Mucosa of stomach (tissue), 1 donor: ENCODE data around the gene SUMF1.

ENCODE experiments used
- H3K27me3 ChIP-seq: one replicate; pipeline ENCODE4 v1.7.0; 2013; ENCODE audit warnings: mild to moderate bottlenecking, low read length; ENCODE audit not compliant: control insufficient read depth, insufficient read depth
- H3K36me3 ChIP-seq: one replicate; pipeline ENCODE4 v1.7.0; 2013; ENCODE audit warnings: low read length; ENCODE audit not compliant: control insufficient read depth, insufficient read depth
- H3K4me1 ChIP-seq: one replicate; pipeline ENCODE4 v1.7.0; 2013; ENCODE audit warnings: mild to moderate bottlenecking, low read length; ENCODE audit not compliant: control insufficient read depth, insufficient read depth
- H3K4me3 ChIP-seq: one replicate; pipeline ENCODE4 v1.7.0; 2013; ENCODE audit warnings: low read length
- H3K9ac ChIP-seq: one replicate; pipeline ENCODE4 v1.7.0; 2013; ENCODE audit warnings: mild to moderate bottlenecking, low read length, moderate library complexity
- H3K9me3 ChIP-seq: one replicate; pipeline ENCODE4 v1.7.0; 2013; ENCODE audit warnings: mild to moderate bottlenecking, low read length, moderate library complexity; ENCODE audit not compliant: control insufficient read depth
- donor health status: Pancreatic carcinoma.

The SUMF1 gene

DNA sequence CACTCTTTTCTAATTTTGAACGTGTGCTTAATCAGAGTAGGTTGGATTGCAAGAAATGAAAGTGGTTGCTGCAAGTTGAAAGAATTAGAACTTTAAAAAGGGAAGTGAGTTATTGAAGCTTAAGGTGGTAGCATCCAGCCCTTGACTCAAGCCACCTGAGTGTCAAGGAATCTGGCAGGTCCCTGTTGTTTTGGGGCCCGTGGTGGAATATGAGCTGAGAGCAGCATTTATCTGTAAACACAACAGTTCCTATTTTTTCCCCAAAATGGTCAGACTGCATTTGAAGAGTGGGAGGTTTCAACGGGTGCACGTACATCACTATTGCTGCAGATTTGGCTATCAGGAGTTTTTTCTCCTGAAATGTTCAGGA, 27.8 kb upstream of the SUMF1 start:
- Histone ChIP-seq H3K4me1 (peaks cover 21% of the 10 kb centered on the region), H3K4me3 (peak overlapping the region; percentile 77), H3K27me3 (no peaks in the 10 kb centered on the region), H3K9ac (peak overlapping the region; percentile 75), H3K36me3 (no peaks in the 10 kb centered on the region), H3K9me3 (no peaks in the 10 kb centered on the region)

DNA sequence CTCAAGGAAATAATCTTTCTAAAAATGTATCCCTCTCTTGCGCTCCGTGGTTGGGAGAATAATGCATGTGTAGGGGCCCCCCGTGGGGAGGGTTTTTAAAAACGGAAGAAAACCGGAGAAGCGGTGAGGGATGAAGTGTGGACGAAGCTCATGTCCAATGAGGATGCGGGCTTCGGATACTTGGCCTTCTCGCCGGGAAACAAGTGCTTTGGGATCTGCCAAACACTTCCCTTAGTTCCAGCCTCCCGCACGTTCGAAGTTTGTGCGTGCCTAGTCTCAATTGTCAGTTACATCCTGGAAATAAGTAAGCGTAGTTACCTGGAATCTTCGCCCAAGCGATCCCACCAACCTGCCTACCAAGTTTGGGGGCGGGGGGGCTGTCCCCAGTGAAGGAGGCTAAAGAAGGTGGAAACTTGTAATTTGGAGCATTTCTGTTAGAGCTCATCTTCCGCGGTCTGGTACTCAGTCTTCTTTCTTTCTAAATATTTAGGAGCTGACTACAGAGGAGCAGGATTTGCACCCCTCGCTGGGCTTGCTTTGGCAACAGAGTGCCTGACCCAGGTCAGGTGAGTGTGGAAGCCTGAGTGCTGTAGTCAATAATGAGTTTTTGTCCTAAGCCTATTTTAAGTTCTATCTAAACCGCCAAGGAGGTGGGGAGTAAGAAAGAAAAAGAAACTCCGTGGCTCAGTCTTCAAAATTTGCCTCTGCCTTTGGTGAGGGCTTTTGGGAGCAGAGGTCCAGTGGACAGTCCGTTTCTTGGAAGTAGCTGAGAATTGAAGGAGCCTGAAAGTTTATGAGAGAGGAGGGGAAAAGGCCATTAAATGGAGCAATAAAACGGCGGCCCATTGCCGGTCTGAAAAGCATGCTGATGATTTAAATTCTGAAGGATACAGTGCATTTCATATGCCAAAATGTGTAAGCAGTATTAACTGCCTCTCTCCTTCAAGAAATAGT, 27.1 kb upstream of the SUMF1 start:
- Histone ChIP-seq H3K9me3 (no peaks in the 10 kb centered on the region), H3K4me1 (peaks cover 21% of the 10 kb centered on the region), H3K4me3 (peak overlapping the region; percentile 77), H3K36me3 (no peaks in the 10 kb centered on the region), H3K9ac (peak overlapping the region; percentile 75), H3K27me3 (no peaks in the 10 kb centered on the region)

DNA sequence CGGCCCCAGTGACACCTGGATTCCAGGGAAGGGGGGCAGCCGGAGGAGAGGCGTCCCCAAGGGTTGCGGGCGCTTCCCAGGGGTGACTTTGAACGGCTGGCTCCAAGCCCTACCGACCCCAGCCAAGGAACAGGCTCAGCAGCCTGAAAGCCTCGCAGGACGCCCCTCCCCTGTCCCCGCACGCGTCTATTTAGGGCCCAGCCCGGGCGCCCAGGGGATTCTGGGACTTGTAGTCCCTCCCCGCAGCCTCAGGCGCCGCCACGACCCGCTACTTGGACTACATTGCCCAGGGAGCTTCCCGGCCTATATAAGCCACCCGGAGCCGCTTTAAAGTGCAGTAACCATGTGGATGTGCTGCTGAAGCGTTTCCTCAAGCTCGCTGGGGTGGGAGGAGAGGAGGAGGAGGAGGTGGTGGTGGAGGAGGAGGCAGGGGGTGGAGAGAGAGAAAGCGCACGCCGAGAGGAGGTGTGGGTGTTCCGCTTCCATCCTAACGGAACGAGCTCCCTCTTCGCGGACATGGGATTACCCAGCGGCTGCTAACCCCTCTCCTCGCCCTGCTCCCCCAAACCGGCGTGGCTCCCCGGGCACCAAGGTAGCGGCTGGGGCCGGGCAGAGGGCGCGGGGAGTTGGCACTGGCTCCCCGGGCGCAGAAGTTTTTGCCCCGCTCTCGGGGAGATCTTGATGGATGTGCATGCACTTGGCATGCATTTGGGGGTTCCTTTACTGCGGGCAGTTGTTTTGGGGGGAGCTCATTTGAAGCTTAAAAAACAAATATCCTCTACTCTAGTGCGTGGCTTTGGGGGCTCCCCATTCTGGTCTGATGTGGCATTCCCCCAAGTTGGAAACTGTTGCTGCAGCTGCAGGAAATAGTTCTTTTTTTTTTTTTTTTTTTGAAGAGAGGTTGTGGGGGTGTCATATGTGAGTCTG, 26.2 kb upstream of the SUMF1 start, which contains the start of gene ITPR1:
ITPR1 (plus strand) TSS at position 335 of the 927 bp plus-strand sequence. CDS start 23,144 bp downstream, outside the sequence.
- peaks cover 21% of the 10 kb centered on the region for H3K4me1 ChIP-seq
- H3K9me3 ChIP-seq = no peaks in the 10 kb centered on the region

DNA sequence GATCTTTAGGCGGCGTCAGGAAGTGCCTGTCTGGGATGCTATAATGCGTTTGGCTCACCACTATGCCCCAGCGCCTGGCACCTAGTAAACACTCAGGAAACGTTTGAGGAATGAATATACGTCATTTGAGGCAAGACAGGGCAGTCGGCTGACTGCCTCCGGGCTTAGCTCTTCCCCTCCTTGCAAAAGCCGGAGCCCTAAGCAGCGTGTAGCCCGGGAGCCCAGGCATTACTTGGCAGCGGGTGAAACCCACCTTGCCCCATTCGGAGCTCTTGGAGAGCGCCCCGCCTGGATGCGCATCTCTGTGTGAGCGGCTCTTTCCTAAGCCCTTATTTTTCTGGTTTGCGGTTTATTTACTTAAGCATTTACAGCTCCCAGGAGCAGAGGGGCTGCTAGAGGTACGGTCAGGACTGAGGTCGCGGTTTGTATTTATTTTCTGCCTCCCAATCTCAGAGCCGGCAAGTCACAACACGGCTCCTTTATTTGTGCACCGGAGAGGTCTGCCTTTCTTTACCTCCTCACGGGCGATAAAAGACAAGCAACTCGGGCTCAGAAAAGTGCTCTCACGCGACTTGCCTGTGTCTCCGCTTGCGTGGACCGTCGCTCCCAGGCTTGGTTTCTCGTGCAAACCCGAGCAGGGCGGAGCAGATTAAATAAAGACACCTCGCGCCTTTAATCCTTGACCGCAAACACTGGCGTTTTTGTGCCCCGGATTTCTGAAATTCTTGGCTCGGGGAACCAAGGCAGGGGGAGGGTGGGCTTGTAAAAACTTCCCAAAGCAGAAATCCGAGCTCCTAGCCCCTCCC, 25.3 kb upstream of the SUMF1 start:
- Histone ChIP-seq H3K4me1 (peaks cover 21% of the 10 kb centered on the region), H3K9me3 (no peaks in the 10 kb centered on the region), H3K4me3 (peak overlapping the region; percentile 77), H3K27me3 (no peaks in the 10 kb centered on the region), H3K36me3 (no peaks in the 10 kb centered on the region), H3K9ac (peak overlapping the region; percentile 75)

More for the DNA sequence above, 26.2 kb upstream of the SUMF1 start, which contains the start of gene ITPR1:
- H3K36me3 ChIP-seq = no peaks in the 10 kb centered on the region
- H3K4me3 ChIP-seq = peak within 1 kb of the TSS; percentile 77
- no peaks in the 10 kb centered on the region for H3K27me3 ChIP-seq
- H3K9ac ChIP-seq = peak within 1 kb of the TSS; percentile 75

DNA sequence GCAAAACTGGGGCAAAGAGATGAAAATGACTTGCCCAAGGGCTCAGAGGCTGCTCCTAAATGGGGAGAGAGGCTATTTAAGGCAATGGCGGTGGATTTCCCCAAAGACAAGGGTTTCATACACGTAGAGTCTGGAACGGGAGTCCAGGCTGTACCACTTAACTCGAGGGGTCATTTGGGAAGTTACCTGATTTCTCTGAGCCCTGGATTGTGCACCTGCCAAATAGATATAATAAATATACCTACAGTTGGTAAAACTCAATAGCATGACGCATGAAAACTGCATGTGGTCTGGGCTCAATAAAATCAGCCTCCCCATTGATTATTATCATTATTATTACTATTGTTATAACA, 24.8 kb upstream of the SUMF1 start:
- peaks cover 21% of the 10 kb centered on the region for H3K4me1 ChIP-seq
- no peak overlapping the region for H3K4me3 ChIP-seq
- H3K27me3 ChIP-seq = no peaks in the 10 kb centered on the region
- H3K9me3 ChIP-seq = no peaks in the 10 kb centered on the region
- no peaks in the 10 kb centered on the region for H3K36me3 ChIP-seq
- no peak overlapping the region for H3K9ac ChIP-seq

DNA sequence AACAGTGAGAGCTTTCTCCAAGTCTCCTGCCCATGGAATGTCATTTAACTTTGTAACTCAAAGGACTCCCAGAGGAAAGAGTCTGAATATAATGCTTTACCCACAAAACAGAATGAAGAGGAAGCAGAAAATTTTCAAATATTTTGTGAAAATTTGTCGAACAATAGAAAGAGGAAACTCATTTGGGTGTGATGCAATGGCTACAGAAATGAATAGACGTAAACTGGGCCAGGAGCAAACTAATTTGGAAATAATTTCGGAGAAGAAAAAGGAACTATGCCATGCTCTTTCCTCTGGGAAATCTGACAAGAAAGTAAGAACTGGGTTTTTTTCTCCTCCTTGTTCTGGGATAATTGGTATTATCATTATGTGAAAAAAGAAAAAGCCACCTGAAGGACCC, 11.2 kb upstream of the SUMF1 start:
- H3K4me3 ChIP-seq = no peak overlapping the region
- peaks cover 4% of the 10 kb centered on the region for H3K27me3 ChIP-seq
- H3K4me1 ChIP-seq = no peaks in the 10 kb centered on the region
- no peaks in the 10 kb centered on the region for H3K9me3 ChIP-seq
- no peak overlapping the region for H3K9ac ChIP-seq
- H3K36me3 ChIP-seq = no peaks in the 10 kb centered on the region

DNA sequence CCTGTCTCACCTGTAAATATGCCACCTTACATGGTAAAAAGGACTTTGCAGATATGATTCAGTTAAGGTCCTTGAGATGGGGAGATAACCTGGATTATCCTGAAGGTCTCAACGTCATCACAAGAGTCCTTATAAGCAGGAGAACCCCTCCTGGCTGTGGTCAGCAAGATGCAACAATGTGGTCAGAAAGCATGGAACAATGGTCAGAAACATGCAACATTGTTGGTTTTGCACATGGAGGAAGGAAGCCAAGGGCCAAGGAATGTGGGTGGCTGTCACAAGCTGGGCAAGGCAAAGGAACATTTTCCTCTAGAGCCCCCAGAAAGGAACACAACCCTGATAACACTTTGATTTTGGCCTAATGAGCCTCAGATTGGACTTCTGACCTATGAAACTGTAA, 9.4 kb upstream of the SUMF1 start:
- no peak overlapping the region for H3K4me3 ChIP-seq
- no peaks in the 10 kb centered on the region for H3K4me1 ChIP-seq
- H3K9ac ChIP-seq = no peak overlapping the region
- H3K27me3 ChIP-seq = peaks cover 4% of the 10 kb centered on the region
- no peaks in the 10 kb centered on the region for H3K9me3 ChIP-seq
- H3K36me3 ChIP-seq = no peaks in the 10 kb centered on the region

DNA sequence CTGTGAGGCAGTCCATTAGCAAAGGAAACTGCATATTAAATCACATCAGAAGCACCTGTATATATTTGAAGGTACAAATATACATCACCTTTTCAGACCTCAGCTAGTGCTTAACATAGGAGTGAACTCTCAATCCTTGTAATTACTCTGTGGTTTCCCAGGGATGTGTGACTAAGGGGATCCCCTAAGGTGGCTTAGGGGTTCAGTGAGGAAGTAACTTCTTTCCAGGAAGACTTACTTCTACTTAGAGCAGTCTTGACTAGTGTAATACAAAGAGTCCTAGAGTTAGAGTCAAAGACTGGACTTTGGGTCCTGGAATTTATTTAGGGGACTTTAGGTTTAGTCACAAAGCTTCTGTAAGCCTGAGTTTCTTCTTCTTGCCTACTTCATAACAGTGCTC, 8.7 kb upstream of the SUMF1 start:
- Histone ChIP-seq H3K9me3 (no peaks in the 10 kb centered on the region), H3K4me3 (no peak overlapping the region), H3K4me1 (no peaks in the 10 kb centered on the region), H3K9ac (no peak overlapping the region), H3K27me3 (peaks cover 4% of the 10 kb centered on the region), H3K36me3 (no peaks in the 10 kb centered on the region)

DNA sequence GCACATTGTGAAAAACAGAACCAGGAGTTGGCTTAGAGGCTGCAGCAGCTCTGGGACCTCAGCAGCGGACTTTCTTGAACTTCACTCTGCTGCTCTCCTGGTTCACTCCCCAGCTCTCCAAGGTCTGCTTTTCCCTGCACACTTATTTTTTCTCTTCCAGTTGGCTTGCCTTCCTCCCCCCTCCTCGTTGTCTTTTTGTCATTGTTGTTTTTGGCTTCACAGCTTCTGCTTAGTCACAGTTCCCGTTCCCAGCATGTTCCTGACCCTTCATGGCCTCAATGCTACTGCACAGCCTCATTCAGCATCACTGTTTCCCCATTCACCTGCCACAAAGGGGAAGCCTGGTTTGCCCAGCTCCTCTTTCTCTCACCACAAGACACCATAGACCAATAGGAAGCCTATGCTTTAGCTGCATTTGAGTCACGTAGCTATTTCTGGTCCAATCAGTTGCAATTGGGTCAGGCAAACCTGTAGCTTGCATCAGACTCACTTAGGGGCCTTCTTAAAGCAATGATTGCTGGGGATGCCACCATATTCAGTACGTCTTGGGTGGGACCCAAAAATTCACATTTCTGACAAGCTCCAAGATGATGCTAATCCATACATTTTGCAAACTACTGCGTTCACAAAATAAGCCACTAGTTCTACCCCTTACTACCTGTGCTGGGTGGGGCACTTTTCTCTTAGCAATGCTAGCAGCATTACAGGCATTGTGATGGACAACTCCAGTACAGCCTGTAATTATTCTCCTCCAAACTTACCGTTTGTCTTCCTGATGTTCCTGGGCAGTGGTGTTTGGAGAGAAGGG, 7.8 kb upstream of the SUMF1 start:
- Histone ChIP-seq H3K36me3 (no peaks in the 10 kb centered on the region), H3K9ac (no peak overlapping the region), H3K9me3 (no peaks in the 10 kb centered on the region), H3K4me3 (no peak overlapping the region), H3K27me3 (peaks cover 4% of the 10 kb centered on the region), H3K4me1 (no peaks in the 10 kb centered on the region)

DNA sequence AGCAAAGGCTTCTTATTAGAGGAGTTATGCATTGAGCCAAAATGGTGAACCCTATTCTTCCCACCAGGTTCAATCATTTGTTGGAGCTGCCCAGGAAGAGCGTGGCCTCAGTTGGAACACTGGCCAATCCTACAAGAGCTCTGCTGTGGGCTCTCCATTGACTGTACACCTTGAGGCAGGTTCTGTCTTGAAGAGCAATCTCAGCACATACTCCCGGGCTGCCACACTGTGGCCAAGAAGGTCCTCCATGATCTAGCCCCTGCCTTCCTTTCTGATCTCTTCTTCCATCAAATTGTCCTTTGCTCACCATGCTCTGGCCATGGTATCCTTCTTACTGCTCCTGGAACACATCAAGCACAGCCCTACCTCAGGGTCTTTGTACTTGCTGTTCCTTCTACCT, 5.7 kb upstream of the SUMF1 start:
- Histone ChIP-seq H3K4me1 (no peaks in the 10 kb centered on the region), H3K4me3 (no peak overlapping the region), H3K36me3 (no peaks in the 10 kb centered on the region), H3K27me3 (peaks cover 4% of the 10 kb centered on the region), H3K9me3 (no peaks in the 10 kb centered on the region), H3K9ac (no peak overlapping the region)

DNA sequence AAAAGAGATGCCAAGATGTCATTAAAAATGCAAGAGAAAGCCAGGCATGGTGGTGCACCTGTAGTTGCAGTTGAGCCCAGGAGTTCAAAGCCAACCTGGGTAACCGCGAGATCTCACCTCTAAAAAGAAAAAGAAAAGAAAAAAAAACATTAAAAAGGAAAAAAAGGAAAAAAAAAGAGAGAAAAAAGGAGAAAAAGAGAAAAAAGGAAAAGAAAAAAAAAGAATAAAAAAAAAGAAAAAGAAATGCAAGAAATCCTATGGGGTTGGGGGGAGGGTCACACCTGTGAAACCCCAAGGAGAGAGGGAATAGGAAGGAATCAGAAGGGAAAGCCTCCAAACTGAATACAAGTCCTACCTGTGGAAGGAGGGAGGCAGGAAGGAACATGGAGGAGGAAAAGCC, 5.2 kb upstream of the SUMF1 start:
- Histone ChIP-seq H3K9ac (no peak overlapping the region), H3K27me3 (peaks cover 4% of the 10 kb centered on the region), H3K36me3 (no peaks in the 10 kb centered on the region), H3K9me3 (no peaks in the 10 kb centered on the region), H3K4me3 (no peak overlapping the region), H3K4me1 (peaks cover 3% of the 10 kb centered on the region)
